ENCODE data around the gene OGFOD3. TPM values are rescaled to one million over a fixed set of nuclear protein-coding genes. Genes with fewer than 3 reads are reported as not detected.

OGFOD3 gene
- total and polyA plus RNA-seq, 2 donors (not counting 3 experiments of a cell fraction or from before 2014, with no cell fraction given) = 31.7 to 34.8 TPM

- H4K20me1 ChIP-seq (replicated peaks; ENCODE audit: control insufficient read depth, extremely low read depth, insufficient read depth, low read length) = no peaks in the 10 kb centered on the region
- CTCF ChIA-PET = interaction anchor here (1.0 kb wide), 1 partner anchor 25 kb away, joined by 3 read pairs; no protein-coding TSS in a partner anchor
- intact Hi-C loops (cut with micrococcal nuclease) = no loop called here
- H3K4me2 ChIP-seq (ENCODE audit: insufficient read depth, low read length) = peak overlapping the region; percentile 39
- TF ChIP-seq JUN (IDR thresholded peaks at IDR 0.05; ENCODE audit: borderline replicate concordance, insufficient read depth, insufficient read length, low read depth) (no peak), GATA2 (IDR thresholded peaks at IDR 0.05; ENCODE audit: insufficient read depth, insufficient read length, low read depth, low read length) (no peak), EZH2 (IDR thresholded peaks at IDR 0.05; ENCODE audit: borderline replicate concordance, low read depth, low read length, severe bottlenecking) (no peak), FOS (IDR thresholded peaks at IDR 0.05; ENCODE audit: borderline replicate concordance, insufficient read depth, low read length) (no peak), POLR2AphosphoS5 (IDR thresholded peaks at IDR 0.05; ENCODE audit: insufficient read depth, low read depth, low read length) (no peak), POLR2A (IDR thresholded peaks at IDR 0.05; ENCODE audit: low read depth, low read length) (no peak), MYC (IDR thresholded peaks at IDR 0.05; ENCODE audit: low read depth, low read length) (no peak)
- TF ChIP-seq, protein P1, sequence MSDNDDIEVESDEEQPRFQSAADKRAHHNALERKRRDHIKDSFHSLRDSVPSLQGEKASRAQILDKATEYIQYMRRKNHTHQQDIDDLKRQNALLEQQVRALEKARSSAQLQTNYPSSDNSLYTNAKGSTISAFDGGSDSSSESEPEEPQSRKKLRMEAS (IDR thresholded peaks at IDR 0.05; ENCODE audit: insufficient read depth, insufficient read length) = no peak
- TF ChIP-seq, protein P2, sequence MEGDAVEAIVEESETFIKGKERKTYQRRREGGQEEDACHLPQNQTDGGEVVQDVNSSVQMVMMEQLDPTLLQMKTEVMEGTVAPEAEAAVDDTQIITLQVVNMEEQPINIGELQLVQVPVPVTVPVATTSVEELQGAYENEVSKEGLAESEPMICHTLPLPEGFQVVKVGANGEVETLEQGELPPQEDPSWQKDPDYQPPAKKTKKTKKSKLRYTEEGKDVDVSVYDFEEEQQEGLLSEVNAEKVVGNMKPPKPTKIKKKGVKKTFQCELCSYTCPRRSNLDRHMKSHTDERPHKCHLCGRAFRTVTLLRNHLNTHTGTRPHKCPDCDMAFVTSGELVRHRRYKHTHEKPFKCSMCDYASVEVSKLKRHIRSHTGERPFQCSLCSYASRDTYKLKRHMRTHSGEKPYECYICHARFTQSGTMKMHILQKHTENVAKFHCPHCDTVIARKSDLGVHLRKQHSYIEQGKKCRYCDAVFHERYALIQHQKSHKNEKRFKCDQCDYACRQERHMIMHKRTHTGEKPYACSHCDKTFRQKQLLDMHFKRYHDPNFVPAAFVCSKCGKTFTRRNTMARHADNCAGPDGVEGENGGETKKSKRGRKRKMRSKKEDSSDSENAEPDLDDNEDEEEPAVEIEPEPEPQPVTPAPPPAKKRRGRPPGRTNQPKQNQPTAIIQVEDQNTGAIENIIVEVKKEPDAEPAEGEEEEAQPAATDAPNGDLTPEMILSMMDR (IDR thresholded peaks at IDR 0.05; ENCODE audit: extremely low read depth in 1 of 2, insufficient read depth in 1 of 2, low read depth in 1 of 2, low read length in 2 of 2) = no peak
- no peaks in the 10 kb centered on the region for H3K9me1 ChIP-seq (replicated peaks; ENCODE audit: control insufficient read depth, extremely low read depth, insufficient read depth, low read length)
- no peaks in the 10 kb centered on the region for H3K36me3 ChIP-seq (ENCODE audit: control insufficient read depth in 2 of 2, extremely low read depth in 1 of 2, insufficient read depth in 2 of 2, low read length in 2 of 2)
- H3K79me2 ChIP-seq (ENCODE audit: control insufficient read depth, insufficient read depth, low read length) = peaks cover 3% of the 10 kb centered on the region
- no peaks in the 10 kb centered on the region for H3K9me3 ChIP-seq (replicated peaks; ENCODE audit: control insufficient read depth, insufficient read depth, low read length)
- no peak overlapping the region for H2AFZ ChIP-seq (ENCODE audit: low read depth, low read length)
- no peak for FAIRE-seq
- dilution Hi-C loops (cut with MboI; ENCODE audit: extremely low pct_ligation_motif_present, low sequenced_read_pairs) = no loop called here
- peaks cover 6% of the 10 kb centered on the region for H3K4me1 ChIP-seq (ENCODE audit: control insufficient read depth, extremely low read depth, insufficient read depth, low read length)
- no peak overlapping the region for H3K4me3 ChIP-seq (replicated peaks in 1 of 3; ENCODE audit: insufficient read depth in 1 of 3, low read depth in 1 of 3, low read length in 3 of 3)
- no TSS peak for BruUV-seq (replicated peaks)
- no peak overlapping the region for H3K9ac ChIP-seq (replicated peaks; ENCODE audit: extremely low read depth, insufficient read depth, low read length)
- POLR2A ChIA-PET = no interaction called here
- H3K27ac ChIP-seq (ENCODE audit: insufficient read depth, low read depth, low read length) = no peak overlapping the region
- DNase-seq (ENCODE audit: low read depth, low spot score) = no peak
- no peaks in the 10 kb centered on the region for H3K27me3 ChIP-seq (ENCODE audit: control insufficient read depth in 2 of 2, insufficient read depth in 2 of 2, low read length in 2 of 2)
These were observed 30.9 kb upstream of the OGFOD3 start for GRCh38 chr17:82449131-82449882.

Measured in endothelial cell of umbilical vein (primary cell).